T-helper 2 cell (primary cell): ENCODE measurements around the gene ERO1B.

ENCODE experiments used
- DNase-seq, 5 experiments: peaks; one replicate each; pipeline versions ENCODE4 v3.0.0 to v3.0.0-alpha.2; 2012 to 2022

The ERO1B gene

DNA sequence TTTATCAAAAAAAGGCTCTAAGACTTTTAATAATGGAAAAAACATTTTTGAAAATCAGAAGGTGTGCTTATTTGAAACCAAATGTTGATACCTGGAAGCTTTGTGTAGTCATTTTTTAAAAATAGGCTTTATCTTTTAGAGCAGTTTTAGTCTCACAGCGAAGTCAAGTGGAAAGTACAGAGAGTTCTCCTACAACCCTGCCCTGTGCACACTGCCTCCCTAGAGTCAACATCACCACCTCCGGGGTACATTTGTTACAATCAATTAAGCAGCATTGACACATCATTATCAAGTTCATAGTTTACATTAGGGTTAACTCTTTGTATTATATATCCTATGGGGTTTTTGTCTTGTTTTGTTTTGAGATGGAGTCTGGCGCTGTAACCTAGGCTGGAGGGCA is 10.7 kb upstream of the ERO1B start:
- DNase-seq, result no peak

DNA sequence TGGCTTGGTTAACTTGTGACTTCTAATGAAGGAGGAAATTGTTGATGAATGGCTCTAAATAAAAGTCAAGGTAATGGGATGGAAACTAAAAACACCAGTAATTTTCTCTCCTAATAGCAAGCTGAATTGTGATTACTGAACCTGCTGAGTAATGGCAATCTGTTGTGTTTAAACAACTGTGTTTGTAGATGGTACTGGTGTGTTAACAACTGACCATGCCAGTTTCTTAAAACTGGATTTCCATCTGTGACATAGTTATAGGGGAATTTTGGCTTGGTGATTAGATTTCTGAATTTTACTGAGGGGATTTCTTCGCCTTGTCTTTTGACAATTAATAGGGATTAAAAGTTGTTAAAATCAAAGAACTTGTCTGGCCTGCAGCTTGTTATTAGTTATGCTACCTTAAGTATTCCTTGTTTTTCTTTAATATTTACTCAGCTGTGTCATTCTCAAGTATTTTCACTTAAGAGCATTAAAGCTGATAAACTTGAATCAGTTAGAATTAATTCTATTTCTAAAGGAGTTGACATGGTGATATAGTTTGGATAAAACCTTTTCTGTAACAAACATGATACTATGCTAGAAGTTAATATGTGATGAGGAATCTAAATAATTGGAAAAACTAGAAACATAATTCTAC is 7.9 kb upstream of the ERO1B start:
- DNase-seq, result no peak

DNA sequence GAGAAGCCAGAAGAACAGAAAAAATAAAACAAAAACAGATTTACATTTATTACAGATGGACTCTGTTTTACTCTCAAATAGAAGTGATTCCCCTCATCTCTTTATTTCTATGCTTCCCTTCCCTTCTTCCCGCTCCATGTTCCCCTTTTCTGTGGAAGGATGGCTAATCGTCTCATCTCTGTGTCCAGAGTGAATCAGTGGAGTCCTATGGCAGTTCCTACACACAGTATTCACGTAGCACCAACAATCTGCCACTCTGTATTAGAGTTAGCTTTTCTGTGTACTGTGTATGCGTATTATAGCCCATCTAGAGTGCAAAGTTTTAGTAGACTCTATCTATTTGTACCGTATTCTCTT is 6.8 kb upstream of the ERO1B start:
- no peak for DNase-seq

DNA sequence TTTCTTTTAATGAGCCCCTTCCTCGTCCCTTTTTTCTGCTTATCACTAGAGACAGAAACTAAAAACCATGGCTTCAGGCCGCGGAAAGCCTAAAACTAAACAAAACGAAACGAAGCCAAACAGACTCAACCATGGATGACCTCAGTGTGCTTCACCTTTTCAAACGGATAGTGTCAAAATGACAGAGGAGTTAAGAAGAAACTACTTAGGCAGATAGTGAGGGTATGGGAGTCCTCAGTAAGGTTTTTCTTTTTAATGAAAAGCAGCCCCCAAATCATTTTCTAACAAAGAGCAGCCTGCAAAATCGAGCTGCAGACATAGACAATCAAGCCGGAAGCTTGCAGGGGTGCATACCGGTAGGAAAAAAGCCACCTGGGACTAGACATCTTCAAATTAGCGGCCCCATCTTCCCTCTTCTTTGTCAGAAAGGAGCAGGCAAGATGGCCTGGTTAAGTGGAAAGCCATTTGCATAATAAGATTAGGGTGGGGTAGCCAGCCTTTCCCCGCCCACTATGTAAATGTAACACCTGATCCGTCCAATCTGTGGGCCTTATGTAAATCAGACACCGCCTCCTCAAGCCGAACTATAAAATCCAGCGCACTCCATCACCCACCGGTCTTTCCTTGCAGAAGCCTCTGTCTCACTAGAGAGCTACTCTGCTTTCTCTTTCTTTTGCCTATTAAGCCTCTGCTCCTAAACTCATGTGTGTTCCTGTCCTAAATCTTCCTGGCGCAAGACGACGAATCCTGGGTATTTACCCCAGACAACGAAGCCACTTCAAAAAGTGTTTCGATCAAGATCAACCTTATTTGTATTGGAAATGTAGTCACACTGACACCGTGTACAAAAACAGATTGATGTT is 6.2 kb upstream of the ERO1B start:
- DNase-seq, result no peak

DNA sequence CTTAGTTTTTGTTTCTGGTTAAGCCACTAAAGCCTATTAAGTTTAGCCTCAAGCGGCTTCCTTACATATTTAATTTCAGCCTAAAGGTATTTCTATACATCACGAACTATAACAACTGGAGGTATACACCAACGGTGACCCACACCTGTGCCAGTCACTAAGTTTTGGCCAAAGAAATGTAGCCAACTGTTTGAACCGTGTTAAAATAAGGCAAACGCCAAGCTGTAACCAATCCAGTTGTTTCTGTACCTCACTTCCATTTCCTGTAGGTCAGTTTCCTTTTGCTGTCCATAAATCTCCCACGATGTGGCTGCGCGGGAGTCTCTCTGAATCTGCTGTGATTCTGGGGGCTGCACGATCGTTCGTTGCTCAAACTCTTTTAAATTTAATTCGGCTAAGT is 5.6 kb upstream of the ERO1B start:
- no peak for DNase-seq

- peak in 1 of 5 experiments; percentile 77 for DNase-seq
These were observed 2.5 kb upstream of the ERO1B start for GRCh38 chr1:236284291-236284721.

- DNase-seq, result no peak
These were observed 961 bp upstream of the ERO1B start for GRCh38 chr1:236282719-236283118.

- peak in 2 of 5 experiments; percentile 34 to 71 for DNase-seq
These were observed 613 bp upstream of the ERO1B start for GRCh38 chr1:236282425-236282716.

GRCh38 chr1:236281198-236281653 is 532 bp downstream of the ERO1B start:
- peak in 3 of 5 experiments; percentile 16 to 31 (median 22) for DNase-seq

DNA sequence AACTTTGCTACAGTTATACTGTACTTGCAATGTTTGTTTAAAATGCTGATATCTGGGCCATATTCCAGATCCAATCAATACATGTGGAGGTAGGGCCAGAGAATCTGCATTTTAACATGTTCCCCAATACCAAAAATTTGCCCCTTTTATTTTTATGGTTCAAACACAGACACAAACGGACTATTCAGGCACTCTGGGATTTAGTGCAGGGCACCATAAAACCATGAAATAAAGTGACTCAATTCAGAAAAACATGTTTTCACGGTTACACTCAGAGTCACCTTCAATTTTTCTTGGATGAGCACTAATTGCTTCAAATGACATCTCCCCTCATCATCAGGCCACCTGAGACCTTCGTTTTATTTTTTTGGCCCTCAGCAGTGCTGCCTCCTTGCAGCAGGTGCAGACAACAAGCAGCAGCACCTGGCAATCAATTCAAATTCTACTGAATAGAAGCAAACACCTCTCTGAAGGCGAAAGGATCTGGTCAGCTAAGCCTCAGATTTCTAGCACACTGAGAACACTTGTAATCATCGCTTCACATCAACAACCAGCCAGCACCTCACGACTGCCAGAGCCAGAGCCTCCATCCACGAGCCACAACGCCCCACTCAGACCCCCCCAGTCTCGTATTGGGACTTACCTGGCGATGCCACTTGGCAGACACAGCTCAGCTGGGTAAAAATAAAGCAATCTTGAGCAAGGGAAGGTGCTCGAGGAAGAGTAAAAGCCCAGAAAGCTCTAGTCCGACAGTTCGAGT is 1.1 kb downstream of the ERO1B start:
- DNase-seq, result peak in 3 of 5 experiments; percentile 21 to 34 (median 22)

DNA sequence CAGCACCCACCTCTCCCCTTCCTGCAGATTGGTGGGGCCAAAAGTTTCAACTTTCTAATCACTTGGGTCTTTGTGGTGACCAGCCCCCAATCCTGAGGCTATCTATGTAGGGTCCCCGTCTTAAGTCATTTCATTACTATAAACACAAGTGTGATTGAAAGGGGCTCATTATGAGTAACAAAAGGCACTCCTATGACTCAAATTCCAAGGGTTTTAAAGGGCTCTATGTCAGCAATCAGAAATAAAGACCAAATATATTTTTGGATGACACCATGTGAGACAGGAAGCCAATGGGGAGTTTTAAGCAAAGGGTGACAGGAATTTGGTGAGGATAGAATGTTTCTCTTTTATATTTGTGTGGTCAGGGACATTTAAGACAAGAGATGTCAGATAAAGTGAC is 6.2 kb downstream of the ERO1B start:
- DNase-seq, result no peak

DNA sequence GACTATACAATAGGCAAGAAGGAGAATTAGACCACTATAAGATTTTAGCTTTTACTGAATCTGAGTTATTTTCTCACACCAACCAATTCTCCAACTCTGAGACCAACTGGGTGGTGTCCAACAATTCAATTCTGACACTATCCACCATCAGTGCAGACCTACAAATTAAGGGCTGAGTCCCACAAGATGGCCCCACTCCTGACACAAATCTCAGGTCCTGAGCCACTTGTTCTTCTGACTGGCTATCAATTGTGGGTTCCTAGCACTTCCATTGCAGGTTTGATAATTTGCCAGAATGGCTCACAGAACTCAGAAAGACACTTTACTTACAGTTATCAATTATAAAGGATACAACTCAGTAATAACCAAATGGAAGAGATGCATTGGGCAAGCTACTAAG is 6.7 kb downstream of the ERO1B start:
- no peak for DNase-seq

GRCh38 chr1:236273358-236273757 is 8.4 kb downstream of the ERO1B start:
- DNase-seq, result no peak

DNA sequence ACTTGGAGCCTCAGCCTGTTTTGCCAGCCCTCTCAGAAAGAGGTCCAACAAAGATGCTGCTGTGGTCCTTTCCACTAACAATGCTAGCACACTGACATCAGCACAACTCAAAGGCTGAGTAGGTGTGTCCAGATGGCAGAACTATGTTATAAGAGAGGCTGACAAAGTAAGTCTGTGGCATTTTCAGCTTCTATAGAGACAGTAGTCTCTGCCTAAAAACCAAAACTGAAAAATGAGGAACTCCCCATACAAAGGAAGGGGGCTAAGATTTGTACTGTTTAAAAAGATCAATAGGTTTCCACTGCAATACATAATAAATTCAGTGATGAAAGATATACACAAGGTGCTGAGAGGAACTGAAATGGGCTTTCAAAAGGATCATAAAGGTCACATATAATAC is 12.3 kb downstream of the ERO1B start:
- DNase-seq, result no peak

DNA sequence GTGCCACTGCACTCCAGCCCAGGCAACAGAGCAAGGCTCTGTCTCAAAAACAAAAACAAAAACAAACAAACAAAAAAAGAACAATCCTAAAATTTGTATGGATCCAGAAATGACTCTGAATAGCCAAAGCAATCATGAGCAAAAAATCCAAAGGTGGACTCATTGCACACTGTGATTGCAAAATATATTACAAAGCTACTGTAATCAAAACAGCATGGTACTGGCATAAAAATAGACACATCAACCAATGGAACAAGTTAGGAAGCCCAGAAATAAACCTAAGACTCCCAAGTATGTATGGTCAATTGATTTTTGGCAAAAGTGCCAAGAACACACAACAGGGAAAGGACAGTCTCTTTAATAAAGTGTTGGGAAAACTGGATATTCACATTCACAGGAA is 19.9 kb downstream of the ERO1B start:
- no peak for DNase-seq

DNA sequence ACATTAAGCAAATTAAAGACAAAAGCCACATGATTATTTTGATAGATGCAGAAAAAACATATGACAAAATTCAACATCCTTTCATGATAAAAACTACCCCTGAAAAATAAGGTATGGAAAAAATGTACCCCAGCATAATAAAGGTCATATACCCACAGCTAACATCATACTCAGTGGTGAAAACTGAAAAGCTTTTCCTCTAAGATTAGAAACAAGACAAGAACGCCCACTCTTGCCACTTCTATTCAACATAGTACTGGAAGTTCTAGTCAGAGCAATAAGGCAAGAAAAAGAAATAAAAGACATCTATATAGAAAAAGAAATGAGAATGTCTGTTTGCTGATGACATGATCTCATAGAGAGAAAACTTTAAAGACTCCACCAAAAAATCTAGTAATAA is 20.7 kb downstream of the ERO1B start:
- no peak for DNase-seq

- DNase-seq, result no peak
These were observed 22.7 kb downstream of the ERO1B start for GRCh38 chr1:236259043-236259442.

DNA sequence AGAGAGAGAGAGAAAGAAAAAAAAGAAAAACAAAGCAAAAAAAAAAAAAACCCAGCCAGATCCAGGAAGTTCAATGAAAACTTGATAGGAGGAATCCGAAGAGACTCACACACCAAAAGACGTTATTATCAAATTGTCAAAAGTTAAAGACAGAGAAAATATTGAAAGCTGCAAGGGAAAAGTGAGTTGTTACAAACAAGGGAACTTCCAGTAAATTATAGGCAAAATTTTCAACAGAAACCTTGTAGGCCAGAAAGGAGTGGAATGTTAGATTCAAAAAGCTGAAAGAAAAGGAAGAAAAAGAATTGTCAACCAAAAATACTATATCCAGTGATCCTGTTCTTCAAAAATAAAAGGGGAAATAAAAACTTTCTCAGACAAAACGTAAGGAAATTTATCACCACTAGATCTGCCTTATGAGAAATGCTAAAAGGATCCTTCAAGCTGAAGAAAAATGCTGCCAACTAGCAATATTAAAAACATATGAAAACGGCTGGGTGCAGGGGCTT is 23.6 kb downstream of the ERO1B start:
- no peak for DNase-seq

DNA sequence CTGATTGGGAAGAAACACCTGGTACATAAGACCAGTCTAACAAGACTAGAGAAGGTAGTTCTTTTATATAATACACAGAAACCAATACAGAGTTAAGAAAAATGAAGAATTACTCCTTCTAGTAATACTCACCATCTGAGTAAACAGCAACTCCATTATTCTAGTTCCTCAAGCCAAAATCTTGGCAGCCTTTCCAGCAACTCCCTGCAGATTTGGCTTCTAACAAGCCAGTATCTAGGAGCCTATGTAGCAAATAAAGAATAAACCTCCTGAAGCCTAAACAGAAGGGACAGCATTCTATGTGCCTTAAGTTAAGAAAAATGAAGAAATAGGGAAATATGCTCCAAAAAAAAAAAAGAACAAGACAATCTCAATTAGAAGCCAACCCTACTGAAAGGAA is 24.5 kb downstream of the ERO1B start:
- DNase-seq, result no peak

- no peak for DNase-seq
These were observed 27.7 kb downstream of the ERO1B start for GRCh38 chr1:236253918-236254637.

GRCh38 chr1:236253119-236253518 is 28.6 kb downstream of the ERO1B start:
- no peak for DNase-seq

DNA sequence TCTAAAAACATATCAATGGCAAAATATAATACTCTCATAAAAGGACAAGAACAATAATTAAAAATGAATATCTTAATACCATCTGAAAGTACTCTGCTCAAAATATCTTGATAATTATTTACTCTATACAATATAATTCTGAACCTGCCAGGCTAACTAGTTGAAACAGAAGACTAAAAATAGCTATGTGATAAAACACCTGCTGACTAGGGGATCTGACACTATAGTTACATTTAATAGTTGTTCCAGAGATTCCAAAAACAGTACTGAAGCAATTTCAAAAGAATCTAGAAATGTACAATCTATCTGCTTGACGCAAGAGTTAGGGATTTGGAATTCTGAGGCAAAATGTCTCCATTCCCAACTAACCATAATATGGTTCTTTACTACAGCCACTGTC is 30.2 kb downstream of the ERO1B start:
- no peak for DNase-seq

DNA sequence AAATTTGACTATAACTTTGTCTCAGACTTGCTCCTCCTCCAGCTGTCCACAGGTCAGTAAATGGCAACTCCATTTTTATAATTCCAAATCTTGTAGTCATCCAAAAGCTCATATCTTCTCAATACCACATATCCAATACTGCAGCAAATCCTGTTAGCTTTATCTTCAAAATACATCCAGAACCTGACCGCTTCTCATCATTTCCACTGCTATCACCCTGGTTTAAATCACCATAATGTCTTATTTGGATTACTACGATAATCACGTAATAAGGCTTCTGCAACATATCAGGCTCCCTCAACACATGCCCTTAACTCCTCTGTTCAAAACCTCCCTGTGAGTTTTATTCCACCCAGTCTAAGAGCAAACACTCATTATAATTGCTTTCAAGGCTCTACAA is 34.5 kb downstream of the ERO1B start:
- DNase-seq, result no peak
